IPS DF 4.7 (cell line): ENCODE data around the gene TENT5C.

Source experiments
- DNase-seq: peaks from one replicate; pipeline ENCODE4 v3.0.0-alpha.2; 2013; ENCODE audit warnings: low spot score; ENCODE audit errors: extremely low read depth

TENT5C gene

GRCh38 chr1:117675907-117676430, 70.1 kb downstream of the TENT5C start:
- DNase-seq, result no peak

GRCh38 chr1:117676615-117677130, 70.8 kb downstream of the TENT5C start:
- DNase-seq, result no peak
